H1 (cell line): ENCODE data around the gene ZDHHC17.

Experiments used
- CTCF ChIP-seq, 3 experiments: IDR thresholded peaks; 1 replicate in 2 of 3; 2 replicates in 1 of 3; pipeline versions ENCODE4 v1.5.1 to v1.6.1; 2011; ENCODE audit warnings: low read length in 3 of 3, mild to moderate bottlenecking in 3 of 3, inconsistent platforms in 2 of 3, low read depth in 1 of 3, moderate library complexity in 1 of 3; ENCODE audit not compliant: insufficient read depth in 1 of 3; ENCODE audit errors: control extremely low read depth in 1 of 3
- EGR1 ChIP-seq: IDR thresholded peaks from 2 replicates; pipeline ENCODE4 v1.6.1; 2011; ENCODE audit warnings: low read depth, low read length, borderline replicate concordance
- JUND ChIP-seq: IDR thresholded peaks from 2 replicates; pipeline ENCODE4 v1.6.1; 2011; ENCODE audit warnings: mild to moderate bottlenecking, improper control_type of control experiment, low read length
- KDM1A ChIP-seq: fragments of 200-600, 300-600 bp; sonication (generic); IDR thresholded peaks from 2 replicates; pipeline ENCODE4 v1.7.1; 2016; ENCODE audit warnings: mild to moderate bottlenecking, low read length, borderline replicate concordance

GRCh38 chr12:76880519-76881023 lies 116.7 kb downstream of the ZDHHC17 start:
- TF ChIP-seq CTCF (IDR thresholded peaks at IDR 0.05; ENCODE audit: control extremely low read depth in 1 of 3, insufficient read depth in 1 of 3, low read depth in 1 of 3, low read length in 3 of 3): no peak
- no peak for TF ChIP-seq KDM1A
- TF ChIP-seq EGR1: no peak
- TF ChIP-seq JUND: no peak
